Measurements from ENCODE around the gene IL25.

IL25 gene

GRCh38 chr14:23401291-23401690, 28.7 kb downstream of the IL25 start:
- peaks cover 5% of the 10 kb centered on the region for H3K27me3 ChIP-seq (replicated peaks; ENCODE audit: control insufficient read depth, insufficient read depth, low read length)
- TF ChIP-seq CTCF (IDR thresholded peaks at IDR 0.05; ENCODE audit: insufficient read depth, low read length, poor library complexity, severe bottlenecking) = no peak
- DNase-seq (ENCODE audit: extremely low read depth, insufficient read length) = no peak

GRCh38 chr14:23402296-23403138, 29.9 kb downstream of the IL25 start:
- TF ChIP-seq CTCF (IDR thresholded peaks at IDR 0.05; ENCODE audit: insufficient read depth, low read length, poor library complexity, severe bottlenecking) = no peak
- no peak for DNase-seq (ENCODE audit: extremely low read depth, insufficient read length)
- peaks cover 5% of the 10 kb centered on the region for H3K27me3 ChIP-seq (replicated peaks; ENCODE audit: control insufficient read depth, insufficient read depth, low read length)
- H3K36me3 ChIP-seq (ENCODE audit: control insufficient read depth, insufficient read depth, low read length) = no peaks in the 10 kb centered on the region
- H3K4me3 ChIP-seq (replicated peaks; ENCODE audit: low read depth, low read length) = no peak overlapping the region

More at GRCh38 chr14:23401291-23401690, 28.7 kb downstream of the IL25 start:
- no peaks in the 10 kb centered on the region for H3K36me3 ChIP-seq (ENCODE audit: control insufficient read depth, insufficient read depth, low read length)
- H3K4me3 ChIP-seq (replicated peaks; ENCODE audit: low read depth, low read length) = no peak overlapping the region

GRCh38 chr14:23403139-23403438, 30.5 kb downstream of the IL25 start:
- Histone ChIP-seq H3K27me3 (replicated peaks; ENCODE audit: control insufficient read depth, insufficient read depth, low read length) (peaks cover 5% of the 10 kb centered on the region), H3K4me3 (replicated peaks; ENCODE audit: low read depth, low read length) (no peak overlapping the region), H3K36me3 (ENCODE audit: control insufficient read depth, insufficient read depth, low read length) (no peaks in the 10 kb centered on the region)
- no peak for TF ChIP-seq CTCF (IDR thresholded peaks at IDR 0.05; ENCODE audit: insufficient read depth, low read length, poor library complexity, severe bottlenecking)
- no peak for DNase-seq (ENCODE audit: extremely low read depth, insufficient read length)

DNA sequence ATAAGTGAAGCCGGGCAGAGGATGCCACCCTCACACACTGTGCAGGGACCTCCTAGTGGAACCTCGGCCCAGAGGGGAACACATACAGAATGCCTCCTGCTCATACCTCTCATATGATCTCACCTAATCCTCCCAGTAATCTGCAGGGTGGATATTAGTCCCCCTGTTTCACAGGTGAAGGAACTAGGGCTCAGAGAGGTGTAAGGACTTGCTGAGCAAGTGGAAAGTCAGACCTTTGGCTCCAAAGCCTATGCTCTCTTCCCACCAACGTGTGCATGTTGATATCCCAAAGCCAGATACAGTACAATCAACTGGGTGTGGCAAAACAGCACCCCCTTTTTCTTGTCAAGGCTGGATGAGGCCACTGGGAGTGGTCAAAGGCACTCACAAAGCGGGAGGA, 31.3 kb downstream of the IL25 start:
- no peak for DNase-seq (ENCODE audit: extremely low read depth, insufficient read length)
- Histone ChIP-seq H3K27me3 (replicated peaks; ENCODE audit: control insufficient read depth, insufficient read depth, low read length) (peaks cover 5% of the 10 kb centered on the region), H3K36me3 (ENCODE audit: control insufficient read depth, insufficient read depth, low read length) (no peaks in the 10 kb centered on the region), H3K4me3 (replicated peaks; ENCODE audit: low read depth, low read length) (no peak overlapping the region)
- TF ChIP-seq CTCF (IDR thresholded peaks at IDR 0.05; ENCODE audit: insufficient read depth, low read length, poor library complexity, severe bottlenecking) = no peak

GRCh38 chr14:23404331-23404900, 31.8 kb downstream of the IL25 start:
- no peak for TF ChIP-seq CTCF (IDR thresholded peaks at IDR 0.05; ENCODE audit: insufficient read depth, low read length, poor library complexity, severe bottlenecking)
- peaks cover 5% of the 10 kb centered on the region for H3K27me3 ChIP-seq (replicated peaks; ENCODE audit: control insufficient read depth, insufficient read depth, low read length)
- DNase-seq (ENCODE audit: extremely low read depth, insufficient read length) = no peak

More at GRCh38 chr14:23404331-23404900, 31.8 kb downstream of the IL25 start:
- Histone ChIP-seq H3K36me3 (ENCODE audit: control insufficient read depth, insufficient read depth, low read length) (no peaks in the 10 kb centered on the region), H3K4me3 (replicated peaks; ENCODE audit: low read depth, low read length) (no peak overlapping the region)

Data from GM06990 (cell line).